Retinal pigment epithelial cell (primary cell): Measurements from ENCODE around the gene APP.

Source experiments
- DNase-seq: peaks from one replicate; pipeline ENCODE4 v3.0.0-alpha.2; 2010; ENCODE audit warnings: low read depth
- H3K4me3 ChIP-seq: 2 replicates; pipeline ENCODE4 v1.5.1; 2011; ENCODE audit warnings: mild to moderate bottlenecking, low read length, control low read depth, moderate library complexity
- CTCF ChIP-seq: conservative IDR thresholded peaks from 2 replicates; pipeline ENCODE4 v1.5.1; 2011; ENCODE audit warnings: low read depth, low read length, control low read depth, inconsistent platforms

Gene APP

GRCh38 chr21:25942135-25942534, 228.4 kb downstream of the APP start:
- no peak overlapping the region for H3K4me3 ChIP-seq
- no peak for DNase-seq
- no peak for TF ChIP-seq CTCF

GRCh38 chr21:25939396-25939761, 231.2 kb downstream of the APP start:
- DNase-seq: no peak
- no peak for TF ChIP-seq CTCF
- no peak overlapping the region for H3K4me3 ChIP-seq

- no peak overlapping the region for H3K4me3 ChIP-seq
- no peak for DNase-seq
- TF ChIP-seq CTCF: no peak
These were observed 231.7 kb downstream of the APP start for GRCh38 chr21:25938658-25939395.

GRCh38 chr21:25936776-25937175, 233.8 kb downstream of the APP start:
- no peak for TF ChIP-seq CTCF

GRCh38 chr21:25934771-25935224, 235.8 kb downstream of the APP start:
- no peak for TF ChIP-seq CTCF
- DNase-seq: peak; percentile 84
- H3K4me3 ChIP-seq: no peak overlapping the region

More at GRCh38 chr21:25936776-25937175, 233.8 kb downstream of the APP start:
- no peak overlapping the region for H3K4me3 ChIP-seq
- DNase-seq: no peak

- no peak for DNase-seq
- no peak overlapping the region for H3K4me3 ChIP-seq
- TF ChIP-seq CTCF: no peak
These were observed 236.4 kb downstream of the APP start for GRCh38 chr21:25934130-25934529.

GRCh38 chr21:25931765-25932164, 238.8 kb downstream of the APP start:
- no peak for DNase-seq
- no peak overlapping the region for H3K4me3 ChIP-seq
- no peak for TF ChIP-seq CTCF
